Endothelial cell of umbilical vein (primary cell): ENCODE measurements around the gene SMURF1. TPM values are rescaled to one million over a fixed set of nuclear protein-coding genes. Genes with fewer than 3 reads are reported as not detected.

Experiments used
- BruUV-seq: library from RNA; stranded (reverse); fragments of 400-500 nt; replicated peaks from 2 replicates; lab custom pipeline; 2021; lab: Mats Ljungman, UMichigan
- CTCF ChIA-PET: fragments of 300-600, 350-600 bp; sonication (Branson Sonifier 250); formaldehyde crosslinking; loops from one replicate; lab custom pipeline; 2021; ENCODE audit warnings: antibody characterized with exemption, inconsistent platforms; lab: Charles Lee
- POLR2A ChIA-PET: fragments of 300-600, 350-600 bp; sonication (Branson Sonifier 250); formaldehyde crosslinking; loops from one replicate; lab custom pipeline; 2021; ENCODE audit warnings: antibody characterized with exemption, inconsistent platforms; lab: Charles Lee
- DNase-seq: peaks from one replicate; pipeline ENCODE4 v3.0.0-alpha.2; 2011; ENCODE audit warnings: low read depth, low spot score
- FAIRE-seq: peaks from 2 replicates; lab custom pipeline; 2011; peaks lifted over from hg19 to GRCh38; lab: Jason Lieb, UNC
- H2AFZ ChIP-seq: 2 replicates; pipeline ENCODE4 v1.6.0; 2012; ENCODE audit warnings: low read depth, low read length, control low read depth, inconsistent platforms
- H3K27ac ChIP-seq: 2 replicates; pipeline ENCODE4 v1.5.1; 2011; ENCODE audit warnings: low read depth, mild to moderate bottlenecking, control low read depth, low read length, moderate library complexity; ENCODE audit not compliant: insufficient read depth
- H3K27me3 ChIP-seq, 2 experiments: 2 replicates each; pipeline versions ENCODE4 v1.6.0 to v1.6.1; 2011; ENCODE audit warnings: low read length in 2 of 2, mixed read lengths in 1 of 2; ENCODE audit not compliant: control insufficient read depth in 2 of 2, insufficient read depth in 2 of 2
- H3K36me3 ChIP-seq, 2 experiments: 2 replicates in 1 of 2; 3 replicates in 1 of 2; pipeline ENCODE4 v1.5.1; 2011; ENCODE audit warnings: low read length in 2 of 2, mild to moderate bottlenecking in 1 of 2, moderate library complexity in 1 of 2; ENCODE audit not compliant: control insufficient read depth in 2 of 2, insufficient read depth in 2 of 2; ENCODE audit errors: extremely low read depth in 1 of 2
- H3K4me1 ChIP-seq: 3 replicates; pipeline ENCODE4 v1.5.1; 2011; ENCODE audit warnings: mild to moderate bottlenecking, low read length; ENCODE audit not compliant: control insufficient read depth, insufficient read depth; ENCODE audit errors: extremely low read depth
- H3K4me2 ChIP-seq: 2 replicates; pipeline ENCODE4 v1.6.1; 2011; ENCODE audit warnings: low read length, control low read depth, mixed read lengths; ENCODE audit not compliant: insufficient read depth
- H3K4me3 ChIP-seq, 3 experiments: fragments of 200-600 bp in 1 of 3; sonication (generic), shearing (Covaris generic) in 1 of 3; replicated peaks in 1 of 3; 2 replicates each; pipeline ENCODE4 v1.5.1; 2011 to 2016; ENCODE audit warnings: control low read depth in 3 of 3, low read length in 3 of 3, mild to moderate bottlenecking in 2 of 3, inconsistent platforms in 1 of 3, low read depth in 1 of 3, moderate library complexity in 1 of 3; ENCODE audit not compliant: insufficient read depth in 1 of 3
- H3K79me2 ChIP-seq: 2 replicates; pipeline ENCODE4 v1.6.0; 2012; ENCODE audit warnings: low read length, inconsistent platforms; ENCODE audit not compliant: control insufficient read depth, insufficient read depth
- H3K9ac ChIP-seq: replicated peaks from 2 replicates; pipeline ENCODE3; 2011; ENCODE audit warnings: low read length, control low read depth; ENCODE audit not compliant: insufficient read depth; ENCODE audit errors: extremely low read depth
- H3K9me1 ChIP-seq: replicated peaks from 3 replicates; pipeline ENCODE4 v1.6.0; 2011; ENCODE audit warnings: mild to moderate bottlenecking, low read length; ENCODE audit not compliant: control insufficient read depth, insufficient read depth; ENCODE audit errors: extremely low read depth
- H3K9me3 ChIP-seq: replicated peaks from 2 replicates; pipeline ENCODE4 v1.5.1; 2012; ENCODE audit warnings: low read length, inconsistent platforms; ENCODE audit not compliant: control insufficient read depth, insufficient read depth
- H4K20me1 ChIP-seq: replicated peaks from 2 replicates; pipeline ENCODE3; 2011; ENCODE audit warnings: mild to moderate bottlenecking, low read length; ENCODE audit not compliant: control insufficient read depth, insufficient read depth; ENCODE audit errors: extremely low read depth
- EZH2 ChIP-seq: IDR thresholded peaks from 2 replicates; pipeline ENCODE4 v1.6.1; 2012; ENCODE audit warnings: borderline replicate concordance, low read depth, mild to moderate bottlenecking, moderate library complexity, low read length, inconsistent platforms; ENCODE audit not compliant: severe bottlenecking
- dilution Hi-C: fragments of 300-500 bp; cut with MboI; formaldehyde crosslinking; loops from one replicate; pipeline ENCODE4 v1.15.0; 2019; ENCODE audit warnings: low sequenced_read_pairs; ENCODE audit not compliant: extremely low pct_ligation_motif_present
- intact Hi-C: fragments of 100-400 bp; cut with micrococcal nuclease; formaldehyde crosslinking; loops from one replicate; pipeline ENCODE4 v1.10.0; 2022
- polyA plus RNA-seq, 4 experiments: library from polyadenylated mRNA; depleted of rRNA in 3 of 4; stranded (reverse) in 3 of 4; unstranded in 1 of 4; fragments of >200 nt; gene quantifications; 2 replicates each; pipeline versions ENCODE4 v1.2.1 to v1.2.3, GENCODE V29; 2011 to 2012; ENCODE audit warnings: missing spikeins in 1 of 4
- total RNA-seq: library from RNA; stranded (reverse); gene quantifications from 2 replicates; pipeline ENCODE4 v1.2.3, GENCODE V29; 2021
- TF ChIP-seq, protein P1 (sequence below), 2 donors: IDR thresholded peaks; 1 replicate in 1 of 2; 2 replicates in 1 of 2; pipeline ENCODE4 v1.5.1; 2011; ENCODE audit warnings: low read length in 2 of 2, mild to moderate bottlenecking in 2 of 2, moderate library complexity in 2 of 2, control low read depth in 1 of 2, inconsistent platforms in 1 of 2, low read depth in 1 of 2; ENCODE audit not compliant: insufficient read depth in 1 of 2; ENCODE audit errors: extremely low read depth in 1 of 2
- TF ChIP-seq, protein P2 (sequence below): IDR thresholded peaks from 2 replicates; pipeline ENCODE4 v1.6.1; 2011; ENCODE audit not compliant: insufficient read depth, insufficient read length

SMURF1 gene
- total and polyA plus RNA-seq, 2 donors (not counting 3 experiments of a cell fraction or from before 2014, with no cell fraction given): 11.5 to 22.8 TPM

- intact Hi-C loops: no loop called here
Measured at GRCh38 chr7:99191869-99192596, 48.1 kb upstream of the SMURF1 start.

More at GRCh38 chr7:99191869-99192596, 48.1 kb upstream of the SMURF1 start:
- no peaks in the 10 kb centered on the region for H4K20me1 ChIP-seq
- dilution Hi-C loops: no loop called here
- DNase-seq (no peak), FAIRE-seq (no peak)
- no peaks in the 10 kb centered on the region for H3K9me3 ChIP-seq
- BruUV-seq: no TSS peak
- CTCF ChIA-PET: interaction anchor here (1.4 kb wide), 1 partner anchor 74 kb away, joined by 4 read pairs; no protein-coding TSS in a partner anchor
- H3K9me1 ChIP-seq: no peaks in the 10 kb centered on the region
- no peaks in the 10 kb centered on the region for H3K36me3 ChIP-seq
- peaks cover 4% of the 10 kb centered on the region for H3K4me1 ChIP-seq
- H3K4me2 ChIP-seq: no peak overlapping the region
- no peaks in the 10 kb centered on the region for H3K79me2 ChIP-seq
- TF ChIP-seq, protein P1, sequence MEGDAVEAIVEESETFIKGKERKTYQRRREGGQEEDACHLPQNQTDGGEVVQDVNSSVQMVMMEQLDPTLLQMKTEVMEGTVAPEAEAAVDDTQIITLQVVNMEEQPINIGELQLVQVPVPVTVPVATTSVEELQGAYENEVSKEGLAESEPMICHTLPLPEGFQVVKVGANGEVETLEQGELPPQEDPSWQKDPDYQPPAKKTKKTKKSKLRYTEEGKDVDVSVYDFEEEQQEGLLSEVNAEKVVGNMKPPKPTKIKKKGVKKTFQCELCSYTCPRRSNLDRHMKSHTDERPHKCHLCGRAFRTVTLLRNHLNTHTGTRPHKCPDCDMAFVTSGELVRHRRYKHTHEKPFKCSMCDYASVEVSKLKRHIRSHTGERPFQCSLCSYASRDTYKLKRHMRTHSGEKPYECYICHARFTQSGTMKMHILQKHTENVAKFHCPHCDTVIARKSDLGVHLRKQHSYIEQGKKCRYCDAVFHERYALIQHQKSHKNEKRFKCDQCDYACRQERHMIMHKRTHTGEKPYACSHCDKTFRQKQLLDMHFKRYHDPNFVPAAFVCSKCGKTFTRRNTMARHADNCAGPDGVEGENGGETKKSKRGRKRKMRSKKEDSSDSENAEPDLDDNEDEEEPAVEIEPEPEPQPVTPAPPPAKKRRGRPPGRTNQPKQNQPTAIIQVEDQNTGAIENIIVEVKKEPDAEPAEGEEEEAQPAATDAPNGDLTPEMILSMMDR (IDR thresholded peaks at IDR 0.05; ENCODE audit: extremely low read depth in 1 of 2, insufficient read depth in 1 of 2, low read depth in 1 of 2, low read length in 2 of 2): no peak
- TF ChIP-seq, protein P2, sequence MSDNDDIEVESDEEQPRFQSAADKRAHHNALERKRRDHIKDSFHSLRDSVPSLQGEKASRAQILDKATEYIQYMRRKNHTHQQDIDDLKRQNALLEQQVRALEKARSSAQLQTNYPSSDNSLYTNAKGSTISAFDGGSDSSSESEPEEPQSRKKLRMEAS: no peak
- TF ChIP-seq EZH2: no peak
- no peak overlapping the region for H2AFZ ChIP-seq
- H3K4me3 ChIP-seq: no peak overlapping the region
- no peaks in the 10 kb centered on the region for H3K27me3 ChIP-seq
- no peak overlapping the region for H3K9ac ChIP-seq
- no peak overlapping the region for H3K27ac ChIP-seq
- POLR2A ChIA-PET: no interaction called here
